T follicular helper cell (primary cell): ENCODE measurements around the gene FTO.

Experiments used
- DNase-seq: peaks from one replicate; pipeline ENCODE4 v3.0.0-alpha.2; 2020; ENCODE audit warnings: low read depth

The FTO gene

DNA sequence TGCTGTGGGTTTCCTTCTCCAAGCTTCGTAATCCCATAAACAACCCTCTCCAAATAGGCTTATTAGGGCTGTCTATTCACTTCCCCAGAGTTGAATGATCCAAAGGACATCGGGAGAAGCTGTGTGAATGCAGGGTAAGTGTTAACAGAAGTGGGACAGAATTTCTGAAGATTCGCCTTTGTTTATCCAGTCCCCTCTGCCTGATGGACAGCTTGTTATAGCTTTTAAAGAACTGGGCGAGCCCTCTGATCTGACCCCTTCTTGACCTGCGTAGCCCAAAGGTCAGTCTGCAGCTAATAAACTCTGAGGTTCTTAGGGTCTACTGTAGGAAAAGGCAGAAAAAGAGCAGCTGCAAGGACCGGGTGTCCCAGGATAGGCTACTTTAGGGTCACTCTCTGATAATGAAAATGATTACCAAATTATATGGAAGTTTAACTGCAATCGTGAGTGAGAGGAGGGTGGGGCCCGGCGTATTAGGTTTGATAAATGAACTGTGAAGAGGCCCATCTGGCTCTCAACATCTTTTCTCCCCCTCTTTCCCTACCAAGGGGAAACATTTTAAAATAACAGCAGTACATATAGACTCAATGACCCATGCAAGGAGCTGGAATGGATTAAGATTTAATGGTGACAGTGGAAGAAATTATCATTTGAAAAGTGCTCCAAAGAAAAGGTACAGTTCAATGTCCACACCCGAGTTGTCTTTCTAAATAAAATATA lies 233.4 kb downstream of the FTO start:
- no peak for DNase-seq

DNA sequence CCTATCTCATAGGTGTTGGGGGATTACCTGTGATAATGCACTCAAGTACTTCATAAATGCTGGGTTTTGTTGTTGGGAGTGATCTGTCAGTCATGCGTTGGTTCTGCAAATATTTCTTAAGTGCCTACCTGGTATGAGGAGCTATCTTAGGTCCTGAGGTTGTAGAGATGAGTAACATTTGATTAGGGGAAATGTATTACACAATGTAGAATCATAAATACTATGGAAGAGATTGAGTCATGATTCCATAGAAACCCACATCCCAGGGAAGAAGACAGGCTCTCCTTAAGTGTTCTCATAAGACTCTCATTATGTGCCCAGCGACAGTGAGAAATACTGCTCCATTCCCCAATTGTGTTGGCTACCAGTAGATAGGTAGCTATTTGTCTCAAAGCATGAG lies 240.1 kb downstream of the FTO start:
- no peak for DNase-seq

DNA sequence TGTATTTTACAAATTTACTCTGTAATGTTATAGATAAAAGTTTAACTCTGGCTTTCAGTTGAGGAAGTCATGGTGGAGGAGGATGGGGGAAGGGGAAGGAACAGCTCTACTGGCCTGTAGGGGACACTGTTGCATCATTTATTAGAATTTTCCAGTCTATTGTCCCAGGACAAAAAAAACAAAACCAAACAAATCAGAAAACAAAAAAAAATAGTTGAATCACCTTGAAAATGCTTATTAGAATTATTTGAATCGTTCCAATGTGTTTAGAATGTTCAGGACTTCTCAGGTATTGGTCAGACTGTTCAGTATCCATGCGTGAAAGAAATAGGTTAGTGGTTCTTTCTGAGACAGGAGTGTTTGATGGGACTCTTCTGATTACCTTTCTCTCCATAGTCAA lies 242.0 kb downstream of the FTO start:
- DNase-seq: no peak

DNA sequence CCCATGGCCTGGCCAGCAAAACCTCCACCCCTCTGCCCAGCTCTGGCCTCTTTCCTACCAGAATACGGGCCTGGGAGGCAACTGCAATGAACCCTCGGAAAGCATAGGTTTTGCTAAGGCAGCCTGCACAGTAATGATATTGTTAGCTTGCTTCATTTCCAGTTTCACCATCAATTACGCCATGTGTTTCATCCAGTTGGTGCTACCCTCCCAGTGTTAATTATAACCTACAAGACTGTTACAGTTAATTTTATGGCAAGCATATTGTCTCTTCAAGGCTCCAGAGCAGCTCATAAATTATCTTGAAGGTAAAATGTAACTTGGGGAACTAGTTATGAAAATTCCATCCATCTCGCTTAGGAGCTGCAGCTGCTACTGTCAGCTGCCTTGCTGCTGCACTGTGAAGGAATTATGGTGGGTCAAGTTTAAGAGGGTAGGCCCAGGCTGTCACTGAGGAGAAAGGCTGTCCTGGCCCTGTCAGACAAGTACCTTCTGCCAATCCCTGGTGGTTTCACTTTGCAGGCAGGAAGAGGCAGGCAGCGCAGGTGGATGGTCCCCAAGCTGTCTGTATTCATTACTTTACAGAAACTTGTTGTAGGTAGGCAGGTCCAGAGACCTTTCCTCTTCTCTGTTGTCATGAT lies 242.9 kb downstream of the FTO start:
- no peak for DNase-seq

DNA sequence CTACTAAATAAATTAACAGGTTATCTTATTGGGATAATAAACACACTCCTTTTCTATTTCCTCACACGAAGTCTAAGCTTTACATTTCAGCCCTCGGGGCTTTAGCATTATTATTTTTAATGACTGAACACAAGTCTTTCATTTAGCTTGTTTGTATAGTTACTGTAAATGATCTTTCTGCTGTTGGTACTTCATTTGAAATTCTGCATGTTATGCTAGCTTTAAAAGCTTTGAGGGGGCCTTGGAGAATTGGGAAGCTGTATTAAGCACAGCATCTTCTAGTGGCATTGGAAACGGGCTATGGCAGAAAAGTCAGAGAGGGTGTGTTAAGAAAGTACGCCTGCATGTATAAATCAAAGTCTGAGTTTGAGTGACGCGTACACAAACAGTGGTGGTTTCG lies 243.7 kb downstream of the FTO start:
- no peak for DNase-seq

DNA sequence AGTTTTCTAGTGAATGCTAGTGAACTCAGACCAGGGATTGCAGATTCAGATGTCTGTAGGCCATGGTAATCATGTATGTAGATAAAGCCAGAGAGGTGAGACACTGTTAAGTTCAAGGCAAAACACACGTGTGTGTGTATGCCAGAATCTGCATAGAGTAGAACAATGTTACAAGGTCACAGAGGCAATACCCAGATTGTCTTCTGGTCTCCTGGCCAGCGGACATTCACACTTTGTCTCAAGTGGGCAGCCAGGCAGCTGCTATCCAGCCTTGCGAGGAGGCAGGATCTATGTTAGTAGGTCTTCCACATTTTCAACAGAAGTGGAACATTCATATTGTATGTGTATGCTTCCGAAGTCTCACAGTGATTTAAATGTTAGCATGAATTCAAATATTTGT lies 244.4 kb downstream of the FTO start:
- no peak for DNase-seq

DNA sequence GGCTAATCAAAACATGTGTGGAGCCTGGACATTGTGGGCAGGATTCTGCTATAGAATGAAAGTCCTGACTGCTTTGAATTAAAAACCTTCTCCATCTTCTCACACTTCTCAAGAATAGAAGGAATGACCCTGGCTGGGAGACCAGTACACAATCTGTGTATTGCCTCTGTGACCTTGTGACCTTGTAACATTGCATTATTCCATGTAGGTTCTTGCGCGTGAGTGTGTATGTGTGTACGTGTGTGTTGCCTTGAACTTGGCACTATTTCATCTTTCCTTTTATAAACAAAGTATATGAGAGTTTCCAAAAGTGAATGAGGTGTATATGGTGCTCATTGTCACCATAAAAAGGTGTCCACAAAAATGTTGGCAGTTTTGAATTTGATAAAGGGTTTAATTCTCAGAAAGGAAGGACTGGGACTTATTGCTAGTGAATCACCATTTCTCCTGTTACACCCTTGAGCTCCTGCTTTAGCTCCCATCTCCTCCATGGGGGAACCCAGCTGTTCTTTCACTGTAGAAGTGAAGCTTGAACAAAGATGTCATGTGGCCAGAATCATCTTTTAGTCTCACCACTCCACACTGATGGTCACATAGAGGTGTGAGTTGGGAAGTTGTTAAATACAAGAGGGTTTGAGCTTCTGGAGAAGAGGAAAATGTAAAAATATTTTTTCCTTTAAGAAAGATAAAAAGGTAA lies 244.9 kb downstream of the FTO start:
- DNase-seq: no peak

DNA sequence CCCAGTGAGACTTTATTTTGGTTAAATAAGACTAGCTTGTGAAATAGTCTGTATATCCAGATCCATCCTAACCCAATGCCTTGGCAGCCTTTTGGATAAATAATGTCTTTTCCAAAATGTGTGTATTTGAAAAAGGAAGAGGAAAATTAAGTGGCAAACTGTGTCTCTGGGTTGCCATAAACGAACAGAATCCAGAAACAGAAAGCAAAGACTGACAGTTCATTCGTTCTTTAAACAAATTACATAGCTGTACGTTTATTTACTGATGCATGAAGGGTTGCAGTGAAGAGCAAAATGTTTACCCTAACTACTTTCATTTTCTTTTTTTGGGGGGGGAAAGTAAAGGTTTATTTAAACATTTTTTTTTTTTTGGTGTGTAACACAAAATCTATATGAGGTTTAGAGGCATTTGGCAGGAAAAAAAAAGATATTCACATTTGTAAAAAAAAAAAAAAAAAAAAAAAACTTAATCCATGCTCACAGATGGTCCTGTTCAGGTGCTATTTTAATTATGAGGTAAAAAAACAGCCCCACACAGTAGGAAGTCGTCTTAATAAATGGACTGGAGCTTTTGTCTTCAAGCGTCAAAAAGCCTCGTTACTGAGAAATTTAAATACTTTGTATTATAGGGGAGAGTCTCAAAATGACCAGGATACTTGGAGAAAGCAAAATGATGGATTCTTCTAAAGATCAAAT lies 245.9 kb downstream of the FTO start:
- no peak for DNase-seq

DNA sequence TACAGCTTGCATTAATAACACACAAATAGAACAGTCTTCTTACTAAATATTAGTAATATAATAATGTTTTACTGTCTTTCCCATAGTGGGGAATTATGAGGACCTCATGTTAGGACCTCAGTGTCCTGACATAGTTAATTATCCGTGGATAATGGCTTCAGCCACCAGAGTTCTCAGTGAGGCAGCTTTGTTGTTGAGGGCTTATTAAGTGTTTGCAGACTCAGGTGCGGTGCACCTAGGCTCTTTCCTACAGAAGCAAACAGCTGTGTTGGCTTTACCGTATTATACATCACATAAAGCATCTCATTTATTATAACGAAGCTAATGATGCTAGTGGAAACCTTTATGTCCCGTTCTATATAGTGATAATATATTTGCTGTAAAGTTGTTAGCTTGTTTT lies 246.7 kb downstream of the FTO start:
- no peak for DNase-seq

DNA sequence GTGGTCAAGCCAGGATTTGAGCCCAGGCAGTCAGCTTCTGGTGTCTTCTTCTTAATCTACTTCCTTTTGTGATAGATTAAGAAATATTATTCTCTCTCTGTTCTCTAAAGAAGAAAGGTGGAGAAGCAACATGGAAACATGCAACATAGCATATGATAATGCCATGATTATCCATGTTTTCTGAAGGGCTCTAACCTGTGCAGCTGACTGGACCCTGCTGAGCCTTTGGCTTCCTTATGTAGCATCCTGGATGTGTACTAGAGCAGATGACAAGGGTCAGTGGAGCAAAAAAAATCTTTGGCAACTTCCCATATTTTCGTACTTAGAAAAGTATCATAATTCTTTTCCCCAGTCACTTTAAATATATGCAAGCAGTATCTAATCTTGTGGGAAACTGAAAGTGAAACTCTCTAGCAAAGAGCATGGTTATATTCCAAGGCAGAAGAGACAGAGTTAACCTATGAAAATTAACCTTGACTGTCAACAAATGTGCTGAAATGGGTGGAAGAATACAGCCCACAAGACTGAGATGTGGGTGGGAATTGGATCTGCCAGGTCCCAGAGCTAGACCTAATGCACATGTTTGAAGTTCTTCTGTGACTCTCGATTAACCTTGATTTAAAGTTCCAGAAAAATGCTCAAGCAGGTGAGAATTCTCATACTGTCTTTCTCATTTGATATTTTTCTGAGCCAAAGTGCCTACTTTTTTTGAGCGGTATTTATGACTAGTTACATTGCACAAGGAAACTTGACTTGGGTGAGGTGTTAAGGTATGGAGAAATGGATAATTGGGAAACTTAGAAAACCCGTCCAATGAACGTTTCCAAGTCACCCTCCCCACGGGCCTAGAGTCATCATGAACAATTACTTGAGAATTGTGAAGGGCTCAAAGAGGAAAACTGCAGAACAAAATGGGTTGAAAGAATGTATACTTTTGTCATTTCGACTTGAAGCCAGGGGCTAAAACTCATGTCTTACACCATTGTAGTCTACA lies 248.6 kb downstream of the FTO start:
- no peak for DNase-seq

DNA sequence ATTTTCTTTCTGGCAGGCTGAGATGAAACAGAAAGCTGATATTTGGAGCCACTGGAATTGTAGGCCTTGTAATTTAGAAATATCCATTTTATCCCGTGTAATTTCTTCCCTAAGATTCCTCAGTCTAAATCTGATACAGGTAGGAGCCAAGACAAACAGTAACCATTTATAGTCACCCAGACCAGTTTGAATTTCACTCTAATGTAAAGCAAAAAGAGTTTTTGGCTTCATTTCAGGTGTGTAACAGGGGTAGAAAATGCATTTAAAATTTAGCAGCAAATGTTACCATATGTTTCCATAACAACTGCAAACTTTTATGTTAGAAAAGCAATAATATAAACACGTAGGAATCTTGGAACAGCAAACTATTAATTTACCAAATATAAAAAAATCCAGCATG lies 249.4 kb downstream of the FTO start:
- no peak for DNase-seq

DNA sequence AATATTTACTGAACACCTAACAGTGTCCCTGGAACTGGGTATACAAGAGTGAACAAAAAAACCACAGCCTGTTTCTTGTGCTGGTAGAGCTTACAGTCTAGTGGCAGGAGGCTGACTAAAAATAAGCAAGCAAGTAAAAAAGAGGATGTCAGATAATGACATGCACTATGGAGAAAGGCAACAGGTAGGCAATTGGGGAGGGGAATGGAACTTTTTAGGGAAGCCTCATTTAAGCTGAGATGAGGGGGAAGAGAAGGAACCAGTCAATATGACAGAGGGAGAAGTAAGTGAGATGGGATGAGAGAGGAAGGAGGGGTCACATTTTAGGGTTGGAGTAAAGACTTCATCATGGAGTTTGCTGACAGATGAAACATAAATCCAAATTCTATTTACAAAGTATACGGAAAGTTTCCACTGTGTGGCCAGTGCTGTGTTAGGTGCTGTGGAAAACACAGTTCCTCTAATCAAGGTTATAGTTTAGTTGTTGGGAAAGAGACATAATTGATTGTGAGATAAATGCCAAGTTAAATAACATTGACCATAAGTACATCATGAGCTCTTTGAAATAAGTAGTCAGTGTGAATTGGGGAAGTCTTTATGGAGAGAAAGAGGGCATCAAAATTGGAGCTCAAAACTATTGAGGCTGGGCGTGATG lies 251.4 kb downstream of the FTO start:
- DNase-seq: no peak

DNA sequence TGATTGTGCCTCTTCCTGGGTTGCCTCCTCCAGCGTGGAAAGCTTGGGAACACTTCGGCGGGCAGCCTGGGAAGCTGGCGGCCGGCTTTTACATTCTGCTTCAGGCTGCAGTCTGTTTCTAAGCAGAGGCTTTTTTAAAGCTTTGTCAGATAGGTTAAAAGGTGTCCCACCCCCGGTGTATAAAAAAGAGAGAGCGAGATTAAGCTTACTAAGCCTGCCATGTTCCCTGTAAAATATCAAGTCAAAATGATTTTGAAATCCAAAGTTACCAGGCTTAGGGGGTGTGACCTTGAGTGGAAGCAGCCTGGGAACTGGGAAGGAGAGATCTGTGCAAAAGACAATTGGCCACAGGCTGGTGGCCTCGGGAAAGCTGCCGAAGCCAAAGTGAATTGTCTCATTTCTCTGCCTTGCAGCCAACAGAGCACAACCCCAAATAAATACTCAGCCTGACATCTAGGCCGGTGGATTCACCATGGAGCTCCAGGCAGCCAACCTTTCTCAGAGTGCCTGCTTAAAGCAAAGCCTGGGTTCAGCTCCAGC lies 254.5 kb downstream of the FTO start:
- DNase-seq: no peak

DNA sequence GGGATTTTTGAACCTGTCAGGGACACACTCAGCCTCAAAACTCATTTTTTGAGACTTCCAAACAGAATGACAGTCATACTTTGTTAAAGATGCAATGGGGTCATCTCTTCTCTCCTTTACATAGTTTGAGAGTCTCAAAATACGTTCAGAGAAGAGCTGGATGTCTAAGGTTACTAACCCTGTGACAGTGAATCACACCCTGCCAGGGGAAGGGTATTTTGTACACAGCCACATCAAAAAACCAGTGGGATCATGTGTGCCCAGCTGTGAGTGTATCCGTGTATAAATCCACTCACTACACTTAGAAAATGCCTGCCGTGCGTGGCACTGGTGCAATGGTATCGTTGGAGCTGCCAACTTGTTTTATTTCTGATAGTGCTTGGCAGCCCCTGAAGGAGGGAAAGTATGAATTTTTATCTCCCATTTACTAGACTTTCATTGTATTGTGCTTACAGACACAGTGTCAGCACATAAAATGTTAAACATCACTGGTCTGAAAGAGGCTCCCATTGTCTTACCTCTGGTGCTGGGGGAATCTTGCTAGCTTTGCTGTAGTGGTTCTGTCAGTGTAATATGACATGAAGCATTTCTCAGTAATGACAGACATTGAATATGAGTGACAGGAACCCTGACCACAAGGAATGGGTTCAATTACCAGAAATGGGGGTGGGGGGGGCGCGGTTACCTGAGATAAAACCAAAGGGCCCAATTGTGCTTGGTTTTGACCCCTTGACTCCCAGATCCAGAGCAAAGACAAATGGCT lies 256.3 kb downstream of the FTO start:
- DNase-seq: no peak

DNA sequence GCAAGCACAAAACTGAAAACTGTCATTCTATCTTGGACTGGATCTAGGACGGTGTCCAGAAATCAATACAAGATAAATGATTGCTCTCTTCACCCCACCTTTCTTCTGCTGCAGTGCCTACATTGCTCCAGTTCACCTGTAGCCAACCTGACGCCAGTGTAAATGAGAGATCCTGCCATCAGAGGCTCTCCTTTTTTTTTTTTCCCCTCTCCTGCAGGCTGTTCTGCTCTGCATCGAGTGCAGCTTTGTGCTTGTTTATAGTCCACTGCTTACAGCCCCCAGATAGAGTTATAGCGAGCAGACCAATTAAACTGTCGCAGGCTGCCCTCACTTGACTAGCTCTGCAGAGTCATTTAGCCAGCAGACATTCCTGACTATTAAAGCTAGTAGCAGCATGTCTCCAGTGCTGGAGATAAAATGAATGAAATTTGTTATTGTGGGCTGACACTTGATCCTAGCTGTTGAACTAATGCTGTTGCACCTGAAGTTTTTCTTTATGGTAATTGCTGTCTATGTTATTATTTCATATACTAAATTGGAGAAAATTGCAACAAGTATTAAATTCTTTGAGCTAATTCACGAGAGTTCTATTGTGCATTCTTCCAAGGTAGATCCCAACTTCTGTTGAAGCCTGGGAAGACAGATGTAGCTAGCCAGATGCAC lies 257.1 kb downstream of the FTO start:
- DNase-seq: no peak

DNA sequence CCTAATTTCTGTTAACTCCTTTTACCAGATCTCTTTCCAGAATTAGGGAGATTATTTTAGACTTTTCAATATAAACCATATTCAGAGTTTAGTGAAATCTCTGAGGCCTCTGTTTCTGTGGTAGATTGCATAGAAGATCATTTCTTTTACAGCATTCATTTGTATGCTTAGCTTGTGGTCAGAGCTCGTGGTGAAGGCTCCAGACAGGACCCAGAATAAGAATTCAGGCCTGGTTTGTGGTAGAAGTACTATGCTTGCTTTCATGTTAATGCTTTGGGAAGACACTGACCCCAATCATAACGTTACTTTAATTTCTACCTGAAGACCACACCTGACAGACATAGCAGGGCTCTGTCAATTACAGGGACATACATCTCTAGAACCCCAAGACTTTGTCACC lies 258.1 kb downstream of the FTO start:
- no peak for DNase-seq

DNA sequence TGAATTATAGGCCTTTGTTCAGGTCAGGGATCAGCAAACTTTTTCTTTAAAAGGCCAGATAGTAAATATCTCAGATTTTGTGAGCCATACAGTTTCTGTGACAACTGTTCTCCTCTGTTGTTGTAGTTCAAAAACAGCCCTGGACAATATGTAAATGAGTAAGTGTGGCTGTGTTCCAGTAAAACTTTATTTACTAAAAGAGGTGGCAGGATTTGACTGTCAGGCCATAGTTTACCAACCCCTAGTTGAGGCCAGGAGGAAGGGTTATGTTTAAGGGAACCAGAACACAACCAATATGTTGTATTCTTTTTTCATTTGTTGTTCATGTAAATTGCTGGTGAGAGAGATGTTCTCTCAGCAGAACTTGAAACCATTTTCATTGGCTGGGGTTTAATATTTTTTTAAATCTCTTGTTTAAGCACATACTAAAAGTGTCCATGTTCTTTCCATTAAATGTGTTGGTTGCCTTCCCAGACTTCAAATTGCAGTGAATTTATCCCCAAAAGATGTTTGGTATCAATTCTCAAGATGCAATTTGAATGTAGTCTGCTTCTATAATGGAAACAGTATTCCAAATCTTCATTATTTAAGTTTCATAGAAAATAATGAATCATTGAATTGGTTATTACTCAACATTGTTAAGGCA lies 260.3 kb downstream of the FTO start:
- no peak for DNase-seq

DNA sequence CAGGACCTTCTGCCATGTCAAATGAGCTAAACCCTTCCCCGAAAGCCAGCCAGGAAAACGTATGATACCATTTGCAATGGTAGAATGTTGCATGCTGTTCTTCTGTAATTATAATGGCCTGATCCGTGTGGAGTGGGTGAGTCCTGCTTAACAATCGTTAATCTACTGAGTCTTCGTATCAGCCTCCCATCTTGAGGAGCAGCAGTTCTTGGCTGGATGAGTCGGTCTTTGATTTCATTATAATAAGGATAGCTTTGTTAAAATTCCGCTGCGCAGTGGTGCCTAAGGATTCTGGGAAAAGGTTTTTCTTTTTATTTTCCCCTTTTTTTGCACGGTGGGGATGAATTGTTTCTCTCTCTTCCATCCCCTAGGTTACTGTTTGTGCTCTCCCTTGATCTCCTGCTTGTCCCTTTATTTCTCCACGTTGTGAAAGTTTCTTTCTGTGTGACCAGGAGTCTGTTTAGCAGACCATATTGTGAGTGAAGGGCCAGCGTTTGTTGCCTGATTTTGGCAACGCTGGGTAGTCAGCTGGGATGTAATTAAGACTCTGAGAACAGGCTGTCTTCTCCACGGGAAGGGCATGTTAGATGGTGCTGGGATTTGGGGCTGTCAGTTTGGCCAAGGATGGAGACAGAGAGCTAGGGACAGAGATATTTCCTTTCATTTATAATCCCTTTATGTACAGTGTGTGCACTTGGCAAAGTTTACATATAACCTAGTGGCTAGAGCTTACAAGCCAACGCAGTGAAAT lies 263.0 kb downstream of the FTO start:
- DNase-seq: no peak
